8988T (cell line): ENCODE results near the gene RFC3.

Source experiments
- DNase-seq: peaks from one replicate; pipeline ENCODE4 v3.0.0; 2011

RFC3 gene

DNA sequence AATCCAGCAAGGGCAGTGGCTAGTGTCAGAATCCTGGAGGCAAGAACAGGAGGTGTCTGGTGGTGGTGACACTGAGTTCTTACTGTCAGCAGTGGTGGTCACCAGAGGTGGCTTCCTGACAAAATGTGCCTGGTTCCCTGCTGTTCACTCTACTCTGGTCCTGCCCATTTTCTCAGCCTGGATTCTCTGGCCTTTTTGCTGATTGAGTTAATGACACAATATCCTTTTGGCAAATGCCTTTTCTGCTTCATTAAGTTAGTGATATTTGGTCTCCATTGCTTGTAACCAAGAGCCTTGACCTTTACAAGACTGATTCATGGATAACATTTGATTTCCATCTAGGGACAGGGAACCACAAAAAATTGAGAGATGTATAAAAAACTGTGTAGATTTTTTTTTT lies 51.1 kb downstream of the RFC3 start:
- no peak for DNase-seq

DNA sequence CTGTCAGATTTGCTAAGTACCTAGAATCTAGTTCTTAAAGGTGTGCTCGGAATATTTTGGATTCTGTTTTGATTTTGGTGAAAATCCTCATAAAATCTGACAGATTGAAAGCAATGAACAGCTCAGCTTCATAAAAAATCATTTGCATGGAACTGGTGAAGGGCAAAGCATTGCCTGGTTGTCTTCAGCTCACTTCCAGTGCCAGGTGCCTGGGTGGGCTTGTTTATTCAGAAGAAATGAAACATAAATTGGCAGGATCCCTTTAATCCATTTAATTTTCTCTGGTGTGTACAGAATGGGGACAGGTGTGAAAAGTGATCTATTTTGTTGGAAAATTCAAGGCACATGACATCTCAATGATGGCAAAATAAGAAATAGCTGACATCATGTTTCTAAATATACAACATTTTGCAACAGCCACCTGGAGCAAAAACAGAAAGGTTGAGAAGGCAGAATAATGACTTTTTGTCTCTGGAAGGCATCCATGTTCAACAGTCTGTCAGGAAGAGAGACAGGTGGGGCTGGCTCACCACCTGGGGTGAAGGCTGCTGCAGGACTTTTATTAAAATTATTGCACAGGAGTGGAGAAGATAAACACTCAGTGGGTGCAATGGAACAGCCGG lies 52.2 kb downstream of the RFC3 start:
- DNase-seq: no peak

DNA sequence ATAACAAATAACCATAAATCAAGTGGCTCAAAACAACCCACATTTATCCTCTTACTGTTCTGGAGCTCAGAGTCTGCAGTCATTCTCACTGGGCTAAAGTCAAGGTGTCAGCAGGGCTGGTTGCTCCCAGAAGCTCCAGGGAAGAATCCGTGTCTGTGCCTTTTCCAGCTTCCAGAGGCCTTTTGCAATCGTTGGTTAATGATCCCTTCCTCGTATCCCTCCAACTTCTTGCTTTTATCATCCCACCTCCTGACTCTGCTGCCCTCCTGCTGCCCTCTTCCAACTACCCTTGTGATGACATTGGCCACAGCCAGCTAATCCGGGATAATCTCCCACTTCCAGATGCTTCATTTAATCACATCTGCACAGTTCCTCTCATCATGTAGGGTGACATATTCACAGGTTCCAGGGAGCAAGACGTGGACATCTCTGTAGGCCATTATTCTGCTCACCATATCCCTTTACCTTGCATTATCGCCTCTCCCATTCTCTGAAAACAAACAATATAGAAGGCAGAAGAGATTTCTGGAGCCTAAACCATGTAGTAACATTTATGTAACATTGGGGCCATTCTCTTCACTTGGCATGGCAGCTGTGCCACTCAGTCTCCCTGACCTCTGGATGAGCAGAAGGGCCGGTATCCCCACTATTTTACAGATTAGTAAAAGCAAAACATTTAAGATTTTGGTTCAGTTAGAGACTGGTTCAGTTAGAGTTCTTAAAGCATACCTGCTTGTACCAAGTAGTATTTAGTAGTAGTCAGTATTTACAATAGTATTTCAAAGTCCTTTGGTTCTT lies 53.5 kb downstream of the RFC3 start:
- DNase-seq: no peak

- DNase-seq: no peak
Observed at GRCh38 chr13:33872005-33872351, 54.0 kb downstream of the RFC3 start.

GRCh38 chr13:33873251-33873908 lies 55.4 kb downstream of the RFC3 start:
- no peak for DNase-seq

GRCh38 chr13:33874871-33875270 lies 56.9 kb downstream of the RFC3 start:
- no peak for DNase-seq

DNA sequence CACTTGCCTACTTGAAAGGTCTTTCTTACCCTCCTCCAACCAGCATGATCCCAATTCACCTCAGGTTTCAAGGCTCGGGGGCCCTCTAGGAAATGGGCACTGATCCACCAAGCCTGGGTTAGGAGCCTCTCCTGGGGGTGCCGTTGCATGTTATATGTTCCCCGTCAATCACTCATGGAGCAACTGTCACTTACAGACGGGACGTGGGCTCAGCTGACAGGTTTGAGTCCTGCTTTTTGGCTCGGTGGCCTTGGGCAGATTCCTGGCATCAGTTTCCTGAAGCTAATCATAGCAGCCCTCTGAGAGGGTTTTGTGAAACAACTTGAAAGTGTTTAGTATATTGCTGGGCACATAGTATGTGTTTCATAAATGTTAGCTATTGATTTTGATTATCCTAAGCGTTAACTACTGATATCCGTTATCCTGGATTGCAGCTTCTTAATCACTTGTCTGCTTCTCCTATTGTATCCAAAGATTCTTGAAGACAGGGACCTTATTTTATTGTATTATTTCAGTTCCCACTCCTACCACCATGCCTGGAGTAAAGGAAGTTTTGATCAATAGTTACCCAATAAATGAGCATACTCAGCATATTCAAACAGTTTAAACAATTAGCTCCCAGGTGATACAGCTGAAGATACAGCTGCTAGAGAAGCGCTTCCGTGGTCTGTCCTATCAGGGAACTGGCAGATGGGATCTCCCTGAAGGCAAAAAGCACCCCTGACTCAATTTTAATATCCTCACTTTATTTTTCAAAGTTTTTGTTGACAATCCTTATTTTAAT lies 57.9 kb downstream of the RFC3 start:
- DNase-seq: no peak

DNA sequence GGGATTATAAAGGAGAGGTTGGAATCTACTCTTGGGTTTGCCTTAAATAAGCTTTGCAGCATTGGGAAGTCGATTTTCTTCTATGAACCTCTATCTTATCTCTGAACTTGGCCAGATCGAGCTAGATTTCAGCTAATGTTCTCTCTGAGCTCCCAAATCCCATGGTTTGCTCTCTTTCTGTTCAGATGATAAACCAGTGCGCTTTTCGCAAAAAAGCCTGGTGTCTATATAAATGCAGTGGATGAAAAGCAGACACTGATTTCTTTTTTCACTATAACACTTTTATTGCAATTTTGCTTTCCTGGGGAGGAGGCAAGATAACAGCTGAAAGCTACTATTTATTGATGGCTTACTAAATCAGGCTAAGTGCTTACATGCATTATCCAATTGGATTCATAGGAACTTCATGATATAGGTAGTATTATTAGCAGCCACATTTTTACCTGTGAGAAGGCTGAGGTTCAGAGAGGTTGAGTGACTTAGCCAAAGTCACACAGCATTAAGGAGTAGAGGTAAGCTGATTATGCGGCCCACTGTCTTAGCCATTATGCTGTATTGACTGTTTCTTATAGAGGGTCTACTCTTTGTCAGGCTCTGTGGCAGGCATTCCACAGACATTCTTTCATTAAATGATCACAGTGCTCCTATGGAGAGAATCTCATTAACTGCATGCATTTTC lies 58.9 kb downstream of the RFC3 start:
- DNase-seq: no peak

GRCh38 chr13:33879118-33879517 lies 61.2 kb downstream of the RFC3 start:
- no peak for DNase-seq

DNA sequence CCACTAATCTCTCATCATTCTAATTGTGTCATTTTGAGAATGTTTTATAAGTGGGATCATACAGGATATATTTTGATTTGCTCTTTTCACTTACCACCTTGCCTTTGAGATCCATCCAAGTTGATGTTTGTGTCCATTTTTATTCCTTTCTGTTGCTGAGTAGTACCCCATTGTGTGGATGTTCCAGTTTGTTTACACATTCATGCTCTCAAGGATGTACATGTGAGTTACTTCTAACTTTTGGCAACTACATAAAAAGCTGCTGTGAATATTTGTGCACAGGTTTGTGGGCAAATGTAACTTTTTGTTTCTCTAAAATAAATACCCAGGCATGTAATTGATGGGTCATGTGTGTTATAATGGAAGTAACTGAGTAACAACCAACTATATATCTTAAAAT lies 64.9 kb downstream of the RFC3 start:
- no peak for DNase-seq

DNA sequence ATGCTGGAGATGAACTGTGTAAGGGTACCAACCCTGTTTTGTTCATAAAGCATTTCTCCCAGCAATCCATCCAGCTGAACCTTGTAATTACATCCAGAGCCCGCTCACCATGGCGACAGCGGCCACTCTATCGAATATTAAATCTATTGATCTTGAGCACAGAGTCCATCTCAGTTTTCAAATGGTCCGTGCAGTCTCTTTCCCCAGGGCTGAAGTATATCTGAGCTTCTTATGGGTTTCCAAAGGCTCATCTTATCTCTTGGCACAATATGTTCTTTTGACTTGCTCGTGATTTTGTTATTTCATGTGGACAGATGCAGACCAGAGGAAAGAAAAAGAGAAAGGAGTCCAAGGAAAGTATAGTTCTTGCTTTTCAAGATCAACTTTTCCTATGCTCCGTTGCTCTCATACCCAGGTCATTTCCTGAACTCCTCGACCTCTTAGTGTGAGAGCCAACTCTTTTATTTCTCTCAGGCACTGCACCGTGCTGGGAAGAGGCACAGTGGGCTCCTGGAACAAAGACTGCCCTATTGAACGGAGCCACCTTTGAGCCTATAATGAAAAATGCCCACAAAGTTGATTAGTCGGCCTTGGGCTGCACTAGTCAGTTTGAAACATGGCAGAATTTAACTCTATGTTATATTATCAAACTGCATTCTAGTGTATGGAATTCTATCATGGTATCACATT lies 66.7 kb downstream of the RFC3 start:
- no peak for DNase-seq
